ELR (cell line): Measurements from ENCODE around the gene RHPN2.
"Not testable (repeated sequence)": the region's sequence is repeated elsewhere in the genome, so short reads cannot be mapped to it uniquely, and the experiment has no call there.

Experiments used
- DNase-seq: peaks from one replicate; pipeline ENCODE4 v3.0.0-alpha.2; 2015; ENCODE audit warnings: low read depth

RHPN2 gene

GRCh38 chr19:33026602-33027001 lies 38.1 kb downstream of the RHPN2 start:
- not testable (repeated sequence) for DNase-seq

DNA sequence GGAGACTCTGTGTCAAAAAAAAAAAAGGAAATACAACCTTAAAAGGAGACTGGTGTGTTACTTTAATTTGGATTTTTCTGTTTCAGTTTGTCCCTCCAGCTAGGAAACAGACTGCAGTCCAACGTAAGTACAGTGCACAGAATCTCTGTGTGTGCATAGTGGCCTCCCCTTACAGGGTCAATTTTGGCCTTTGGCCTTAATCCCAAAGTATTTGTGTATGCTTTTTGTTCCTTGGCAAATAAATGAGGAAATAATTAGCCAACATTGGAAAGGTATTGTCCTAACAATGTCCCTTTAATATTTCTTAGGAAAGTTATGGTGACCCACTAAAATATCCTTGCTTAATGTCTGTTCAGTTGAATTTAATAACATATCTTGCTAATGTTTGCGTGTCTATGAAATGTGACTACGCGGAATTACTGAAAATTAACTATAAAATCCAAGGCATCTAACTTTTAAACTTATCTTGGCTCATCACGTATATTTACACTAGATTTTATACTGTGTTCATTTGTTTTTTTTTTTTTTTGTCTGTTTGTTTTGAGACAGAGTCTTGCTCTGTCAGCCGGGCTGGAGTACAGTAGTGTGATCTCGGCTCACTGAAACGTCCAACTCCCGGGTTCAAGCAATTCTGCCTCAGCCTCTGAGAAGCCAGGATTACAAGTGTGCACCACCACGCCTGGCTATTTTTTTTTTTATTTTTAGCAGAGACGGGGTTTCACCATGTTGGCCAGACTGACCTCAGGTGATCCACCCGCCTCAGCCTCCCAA lies 39.0 kb downstream of the RHPN2 start:
- not testable (repeated sequence) for DNase-seq

DNA sequence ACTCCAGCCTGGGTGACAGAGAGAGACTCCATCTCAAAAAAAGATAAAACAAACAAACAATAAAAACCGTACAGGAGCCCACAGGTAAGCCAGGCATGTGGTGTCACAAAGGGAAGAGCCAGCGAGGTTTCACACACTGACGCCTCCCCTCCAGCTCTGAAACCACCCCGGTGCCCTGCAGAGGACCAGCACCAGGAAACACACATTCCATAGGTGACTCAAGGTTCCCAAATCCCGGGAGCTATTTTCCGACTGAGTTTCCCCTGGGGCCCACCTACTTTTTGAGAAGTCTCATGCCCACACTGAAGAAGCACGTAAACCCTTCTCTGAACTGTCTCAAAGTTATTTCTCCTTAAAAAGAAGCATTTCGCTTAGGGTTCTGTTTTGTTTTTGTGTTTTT lies 40.3 kb downstream of the RHPN2 start:
- DNase-seq: no peak

DNA sequence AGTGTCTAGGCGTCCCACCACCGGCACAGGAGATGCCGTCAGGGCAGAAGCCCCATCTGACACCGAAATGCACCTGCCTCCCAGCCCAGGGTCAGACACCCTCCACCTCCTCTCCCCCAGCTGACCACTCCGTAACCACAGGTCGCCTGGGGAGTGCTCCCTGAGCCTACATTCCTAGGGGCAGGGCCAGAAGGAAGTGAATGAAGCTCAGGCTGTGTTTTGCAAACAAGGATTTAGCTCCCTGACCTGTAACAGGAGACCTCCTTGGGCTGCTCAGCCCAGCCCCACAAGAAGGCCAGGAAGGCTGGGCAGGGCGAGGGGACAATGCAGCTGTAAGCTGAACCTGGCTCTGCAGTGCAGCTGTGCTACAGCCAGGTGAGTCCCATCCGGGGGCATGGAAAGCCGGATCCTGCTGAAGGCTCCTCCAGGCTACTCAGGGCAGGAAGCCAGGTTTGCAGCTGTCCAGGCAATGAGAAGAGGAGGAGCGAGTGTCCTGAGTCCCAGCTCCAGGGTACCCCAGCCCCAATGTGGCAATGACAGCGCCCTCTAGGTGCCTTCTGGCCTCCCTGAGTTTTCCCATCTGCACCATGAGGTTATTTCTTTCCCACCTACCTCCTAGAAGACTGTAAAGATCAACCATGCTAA lies 42.1 kb downstream of the RHPN2 start:
- no peak for DNase-seq

DNA sequence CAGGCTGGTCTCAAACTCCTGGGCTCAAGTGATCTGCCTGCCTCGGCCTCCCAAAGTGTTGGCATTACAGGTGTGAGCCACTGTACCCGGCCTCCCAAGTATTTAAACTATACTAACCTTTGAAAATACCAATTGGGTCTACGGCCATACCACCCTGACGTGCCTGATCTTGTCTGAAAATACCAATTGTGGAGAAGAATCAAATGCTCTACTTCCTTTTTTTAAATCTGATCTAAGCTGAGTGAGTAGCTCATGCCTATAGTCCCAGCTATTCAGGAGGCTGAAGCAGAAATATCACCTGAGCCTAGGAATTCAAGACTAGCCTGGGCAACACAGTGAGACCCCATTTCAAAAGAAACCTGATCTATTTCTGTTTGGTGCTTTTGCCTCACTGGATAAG lies 53.8 kb downstream of the RHPN2 start:
- not testable (repeated sequence) for DNase-seq

DNA sequence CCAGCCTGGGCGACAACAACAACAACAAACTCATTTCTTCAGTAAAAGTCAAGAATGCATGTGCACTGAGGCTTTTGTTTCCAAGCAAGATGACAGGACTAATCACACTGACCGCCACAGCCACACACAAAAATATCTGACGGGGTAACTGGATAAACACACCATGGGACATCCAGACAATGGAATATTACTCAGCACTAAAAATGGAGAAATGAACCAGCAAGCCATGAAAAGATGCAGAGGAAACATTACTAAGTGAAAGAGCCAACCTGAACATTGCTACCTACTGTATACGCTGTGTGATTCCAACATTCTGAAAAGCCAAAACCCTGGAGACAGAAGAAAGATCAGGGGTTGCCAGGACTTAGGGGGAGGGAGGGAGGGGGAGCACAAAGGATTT lies 56.0 kb downstream of the RHPN2 start:
- DNase-seq: no peak

GRCh38 chr19:33005440-33005839 lies 59.2 kb downstream of the RHPN2 start:
- DNase-seq: no peak

DNA sequence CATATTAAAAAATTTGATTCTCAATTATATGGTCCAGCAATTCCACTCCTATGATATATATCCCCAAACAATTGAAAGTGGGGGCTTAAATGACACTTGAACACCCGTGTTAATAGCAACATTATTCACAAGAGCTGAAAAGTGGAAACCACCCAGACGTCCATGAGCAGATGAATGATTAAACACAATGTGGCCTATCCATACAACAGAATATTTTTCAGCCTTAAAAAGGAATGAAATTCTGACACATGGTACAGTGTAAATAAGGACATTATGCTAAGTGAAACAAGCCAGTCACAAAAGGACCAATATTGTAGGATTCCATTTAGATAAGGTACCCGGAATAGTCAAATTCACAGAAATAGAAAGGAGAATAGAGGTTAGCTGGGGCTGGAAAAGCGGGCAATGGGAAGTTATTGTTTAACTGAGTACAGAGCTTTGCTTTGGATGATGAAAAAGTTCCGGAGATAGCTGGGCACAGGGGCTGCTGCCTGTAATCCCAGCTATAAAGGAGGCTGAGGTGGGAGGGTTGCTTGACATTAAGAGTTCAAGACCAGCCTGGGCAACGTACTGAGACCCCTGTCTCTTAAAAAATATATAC lies 61.2 kb downstream of the RHPN2 start:
- DNase-seq: not testable (repeated sequence)

GRCh38 chr19:33002126-33002865 lies 62.4 kb downstream of the RHPN2 start:
- DNase-seq: not testable (repeated sequence)

GRCh38 chr19:33000910-33001309 lies 63.8 kb downstream of the RHPN2 start:
- DNase-seq: no peak

DNA sequence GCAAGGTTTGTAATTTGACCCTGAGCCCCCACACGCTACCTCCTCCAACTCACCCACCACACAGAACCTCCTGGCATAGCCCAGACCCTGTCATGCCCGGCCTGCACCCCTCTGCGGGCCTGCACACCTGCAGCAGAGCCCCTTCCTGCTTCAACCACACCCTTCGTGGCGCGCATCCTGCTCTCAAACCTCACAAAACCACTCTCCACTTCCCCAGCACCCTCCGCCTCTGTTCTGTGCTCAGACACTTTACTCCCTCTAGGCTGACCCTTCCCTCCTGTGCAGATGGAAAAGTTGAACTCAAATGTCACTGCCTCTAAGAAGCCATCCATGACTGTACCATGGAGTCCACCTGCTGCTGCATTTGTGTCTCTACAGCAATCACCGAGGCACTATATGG lies 64.2 kb downstream of the RHPN2 start:
- no peak for DNase-seq

DNA sequence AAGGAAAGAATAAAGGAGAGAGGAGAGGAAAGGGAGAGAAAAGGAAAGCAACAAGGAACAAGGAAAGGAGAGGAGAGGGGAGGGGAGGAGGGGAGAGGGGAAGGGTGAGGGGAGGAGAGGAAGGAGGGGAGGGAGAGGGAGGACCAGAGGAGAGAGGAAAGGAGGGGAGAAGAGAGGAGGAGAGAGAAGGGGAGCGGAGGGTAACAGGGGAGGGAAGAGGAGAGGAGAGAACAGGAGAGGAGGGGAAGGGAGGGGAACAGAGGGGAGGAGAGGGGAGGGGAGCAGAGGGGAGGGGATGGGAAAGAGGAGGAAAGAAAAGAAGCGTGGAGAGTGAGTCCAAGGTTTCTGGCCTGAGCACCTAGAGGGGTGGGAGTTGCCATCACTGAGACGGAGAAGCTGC lies 66.0 kb downstream of the RHPN2 start:
- no peak for DNase-seq

DNA sequence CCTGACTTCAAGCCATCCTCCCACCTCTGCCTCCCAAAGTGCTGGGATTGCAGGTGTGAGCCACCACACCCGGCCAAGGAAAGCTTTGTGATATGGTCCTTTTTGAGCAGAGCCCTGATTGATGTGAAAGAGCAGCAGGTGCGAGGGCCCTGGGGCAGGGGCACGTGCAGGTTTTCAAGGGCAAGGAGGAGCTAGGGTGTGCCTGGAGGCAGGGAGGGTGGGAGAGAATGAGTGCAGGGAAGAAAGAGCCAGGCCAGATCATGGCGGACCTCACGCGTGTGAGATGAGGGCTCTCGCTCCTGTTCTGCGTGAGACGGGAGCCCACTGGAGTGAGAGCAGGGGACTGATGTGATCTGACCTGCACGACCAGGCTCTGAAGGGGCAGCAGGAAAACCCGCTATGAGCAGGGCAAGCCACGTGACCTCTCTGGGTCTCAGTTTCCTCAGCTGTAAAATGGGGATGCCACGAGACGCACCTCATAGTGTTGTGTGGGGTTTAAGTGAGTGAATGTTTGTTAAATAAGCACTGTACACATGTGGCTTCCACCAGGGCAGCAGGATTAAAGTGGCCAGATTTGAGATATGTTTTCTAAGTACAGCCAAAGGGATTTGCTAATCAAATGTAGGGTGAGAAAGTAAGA lies 66.9 kb downstream of the RHPN2 start:
- DNase-seq: no peak

DNA sequence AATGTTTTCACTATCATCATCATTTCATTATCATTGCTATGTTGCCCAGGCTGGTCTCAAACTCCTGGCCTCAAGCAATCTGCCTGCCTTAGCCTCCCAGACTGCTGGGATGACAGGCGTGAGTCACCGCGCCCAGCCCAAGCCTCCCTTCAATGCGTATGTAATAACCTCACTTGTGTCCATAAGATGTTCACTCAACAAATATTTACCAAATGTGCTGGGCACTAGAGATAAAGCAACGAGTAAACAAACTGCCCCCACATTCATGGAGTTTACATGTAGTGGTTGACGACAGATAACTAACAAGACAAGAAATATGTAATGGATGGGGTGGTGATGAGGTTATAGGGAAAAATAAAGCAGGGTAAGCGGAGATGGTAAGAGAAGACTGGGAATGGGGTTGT lies 67.6 kb downstream of the RHPN2 start:
- DNase-seq: peak; percentile 30

DNA sequence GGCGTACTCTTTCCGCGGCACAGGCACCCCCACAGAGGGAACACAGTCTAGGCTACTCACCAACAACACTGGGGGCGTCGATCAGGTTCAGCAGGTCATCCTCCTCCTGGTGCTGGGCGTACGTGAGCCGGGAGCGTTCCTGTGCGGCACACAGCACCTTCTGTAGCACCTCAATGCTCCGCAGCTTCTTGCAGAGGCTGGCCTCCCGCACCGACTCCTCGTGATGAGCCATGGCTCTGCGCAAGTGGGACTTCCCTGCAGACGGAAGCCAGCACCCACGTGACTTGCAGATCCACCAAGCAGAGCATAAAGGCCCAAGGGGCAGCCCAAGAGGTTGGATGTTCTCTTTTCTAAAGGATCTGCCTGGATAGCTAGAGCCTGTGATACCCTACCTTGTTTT lies 68.7 kb downstream of the RHPN2 start:
- not testable (repeated sequence) for DNase-seq

- DNase-seq: no peak
Measured at GRCh38 chr19:32988724-32989123, 76.0 kb downstream of the RHPN2 start.

GRCh38 chr19:32988254-32988653 lies 76.4 kb downstream of the RHPN2 start:
- not testable (repeated sequence) for DNase-seq

- not testable (repeated sequence) for DNase-seq
Measured at GRCh38 chr19:32982488-32982887, 82.2 kb downstream of the RHPN2 start.

DNA sequence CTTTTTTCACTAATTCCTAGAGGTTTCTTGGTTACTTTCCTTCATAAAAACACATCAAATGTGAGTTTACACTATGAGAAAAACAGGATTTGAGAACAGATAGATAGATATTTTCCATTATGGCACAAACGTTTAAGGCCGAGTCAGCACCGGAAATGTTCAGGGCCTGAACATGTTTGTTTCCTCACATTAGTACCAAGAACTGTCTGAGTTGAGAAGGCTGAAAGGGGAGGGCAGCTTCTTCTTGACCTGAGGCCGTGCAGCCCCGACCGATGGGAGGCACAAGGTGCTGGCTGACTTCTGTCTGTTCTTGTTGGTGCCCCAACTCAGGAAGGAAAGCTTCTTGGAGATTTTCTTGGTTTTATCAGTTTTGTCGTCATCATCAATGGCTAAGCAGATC lies 84.9 kb downstream of the RHPN2 start:
- not testable (repeated sequence) for DNase-seq

GRCh38 chr19:32977813-32978212 lies 86.9 kb downstream of the RHPN2 start:
- not testable (repeated sequence) for DNase-seq

- no peak for DNase-seq
Measured at GRCh38 chr19:32977280-32977679, 87.4 kb downstream of the RHPN2 start.

DNA sequence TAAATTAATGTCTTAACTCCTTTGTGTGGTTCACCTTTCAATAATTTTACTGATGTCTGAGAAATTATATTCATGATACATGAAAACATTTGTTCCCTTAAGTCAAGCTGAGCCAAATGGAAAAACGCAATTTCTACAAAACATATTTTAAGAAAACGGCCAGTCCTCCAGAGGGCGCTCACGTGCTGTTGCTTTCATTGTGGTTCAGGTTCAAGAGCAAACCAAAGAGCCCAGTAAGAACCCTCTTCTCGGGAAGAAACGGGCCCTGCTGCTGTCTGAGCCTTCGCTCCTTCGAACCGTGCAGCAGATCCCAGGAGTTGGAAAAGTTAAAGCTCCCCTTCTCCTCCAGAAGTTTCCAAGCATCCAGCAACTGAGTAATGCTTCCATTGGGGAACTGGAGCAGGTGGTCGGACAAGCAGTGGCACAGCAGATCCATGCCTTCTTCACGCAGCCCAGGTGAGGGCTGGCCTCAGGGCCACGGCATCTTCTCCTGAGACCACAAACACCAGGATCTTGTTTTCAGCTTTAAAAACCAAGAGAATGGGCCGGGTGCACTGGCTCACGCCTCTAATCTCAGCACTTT lies 88.4 kb downstream of the RHPN2 start:
- peak; percentile 71 for DNase-seq
